GM18526 (cell line): ENCODE measurements around the gene BCL7A.

Experiments used
- POLR2A ChIP-seq: IDR thresholded peaks from 3 replicates; pipeline ENCODE4 v1.6.1; 2011; ENCODE audit not compliant: insufficient read length; ENCODE audit errors: extremely low read depth

Gene BCL7A

DNA sequence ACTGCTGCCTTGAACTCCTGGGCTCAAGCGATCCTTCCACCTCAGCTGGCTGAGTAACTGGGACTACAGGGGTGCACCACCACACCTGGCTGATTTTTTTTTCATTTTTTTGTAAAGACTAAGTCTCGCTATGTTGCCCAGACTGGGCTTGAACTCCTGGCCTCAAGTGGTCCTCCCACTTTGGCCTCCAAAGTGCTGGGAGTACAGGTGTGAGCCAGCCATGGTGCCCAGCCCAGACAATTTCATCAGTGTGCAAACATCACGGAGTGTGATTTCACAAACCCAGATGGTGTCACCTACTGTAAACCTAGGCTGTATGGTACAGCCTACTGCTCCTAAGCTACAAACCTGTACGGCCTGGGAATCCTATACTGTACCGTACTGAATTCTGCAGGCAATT is 6.9 kb upstream of the BCL7A start:
- no peak for TF ChIP-seq POLR2A

DNA sequence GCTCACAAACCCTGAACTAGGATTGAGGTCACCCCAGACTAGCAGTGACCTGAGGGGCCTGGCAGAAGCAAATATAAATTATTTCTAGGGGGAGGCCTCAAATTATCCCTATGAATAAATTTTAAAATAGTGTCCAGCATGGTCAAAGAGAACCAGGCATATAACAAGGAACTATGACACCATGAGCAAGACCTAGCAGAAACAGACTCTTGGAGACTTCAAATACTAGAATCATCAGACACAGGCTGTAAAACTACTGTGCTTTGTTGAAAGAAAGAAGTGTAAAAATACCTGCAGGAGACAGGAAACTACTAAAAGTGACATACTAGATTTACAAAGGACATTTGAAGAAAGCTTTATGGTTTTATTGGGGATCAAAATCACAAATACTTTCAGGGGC is 3.2 kb upstream of the BCL7A start:
- no peak for TF ChIP-seq POLR2A

DNA sequence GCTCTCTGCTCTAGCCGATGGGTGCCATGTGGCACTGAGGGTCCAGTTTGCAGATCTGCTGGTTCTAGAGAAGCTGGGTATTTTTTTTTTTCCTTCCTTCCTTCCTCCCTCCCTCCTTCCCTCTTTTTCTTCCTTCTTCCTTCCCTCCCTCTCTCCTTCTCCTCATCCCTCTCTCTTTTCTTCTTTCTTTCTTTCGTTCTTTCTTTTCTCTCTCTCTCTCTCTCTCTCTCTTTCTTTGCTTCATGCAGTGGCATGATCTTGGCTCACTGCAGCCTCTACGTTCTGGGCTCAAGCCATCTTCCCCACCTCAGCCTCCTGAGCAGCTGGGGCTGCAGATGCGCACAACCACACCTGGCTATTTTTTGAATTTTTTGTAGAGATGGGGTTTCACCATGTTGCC is 2.7 kb upstream of the BCL7A start:
- TF ChIP-seq POLR2A: no peak

DNA sequence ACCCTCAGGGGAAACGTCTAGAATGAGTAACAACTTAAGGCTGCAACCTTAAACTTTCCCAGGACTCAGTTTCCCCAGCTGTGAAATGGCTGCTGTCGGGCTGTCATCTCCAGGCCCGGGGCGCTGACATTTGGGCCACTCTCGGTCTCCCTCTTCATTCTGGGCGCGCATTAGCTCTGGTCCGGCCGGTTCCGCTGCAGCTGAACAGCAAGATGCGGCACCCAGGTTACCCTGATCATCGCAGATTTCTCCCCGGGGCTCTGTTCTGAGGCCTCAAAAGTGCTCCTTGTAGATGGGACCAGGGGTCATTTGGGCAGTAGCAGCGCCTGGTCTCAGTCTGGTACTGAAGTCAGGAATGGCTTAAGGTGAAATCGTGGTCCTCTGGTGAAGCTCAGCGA is 890 bp upstream of the BCL7A start:
- TF ChIP-seq POLR2A: no peak

DNA sequence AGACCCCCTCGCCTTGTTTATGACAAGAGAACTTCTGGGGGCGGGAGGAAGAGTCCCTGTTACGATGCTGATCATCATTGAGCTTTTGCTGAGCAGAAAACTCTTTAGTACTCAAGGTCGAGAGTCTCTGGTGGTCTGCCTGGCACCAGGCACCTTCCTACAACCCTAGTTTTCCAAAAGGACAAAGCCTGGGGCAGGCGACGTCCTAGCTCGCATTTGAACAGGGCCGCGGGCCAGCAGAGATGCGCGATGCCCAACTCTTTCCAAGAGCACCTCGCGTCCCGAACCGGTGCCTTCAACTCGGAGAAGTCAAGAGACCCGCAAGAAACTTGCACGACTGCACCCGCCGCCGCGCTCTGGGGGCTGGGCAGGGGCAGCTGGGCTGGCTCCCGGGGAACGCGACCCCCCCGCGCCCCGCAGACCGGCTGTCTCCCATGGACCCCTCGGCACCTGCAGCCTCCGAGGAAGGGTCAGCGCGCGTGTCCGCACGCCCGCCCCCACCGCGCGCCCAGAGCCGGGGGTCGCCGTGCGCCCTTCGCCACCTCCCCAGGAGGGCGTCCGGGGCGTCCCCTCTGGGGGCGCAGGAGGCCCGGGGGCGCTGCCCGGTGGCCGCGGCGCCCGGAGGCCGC is 377 bp upstream of the BCL7A start:
- TF ChIP-seq POLR2A: no peak

DNA sequence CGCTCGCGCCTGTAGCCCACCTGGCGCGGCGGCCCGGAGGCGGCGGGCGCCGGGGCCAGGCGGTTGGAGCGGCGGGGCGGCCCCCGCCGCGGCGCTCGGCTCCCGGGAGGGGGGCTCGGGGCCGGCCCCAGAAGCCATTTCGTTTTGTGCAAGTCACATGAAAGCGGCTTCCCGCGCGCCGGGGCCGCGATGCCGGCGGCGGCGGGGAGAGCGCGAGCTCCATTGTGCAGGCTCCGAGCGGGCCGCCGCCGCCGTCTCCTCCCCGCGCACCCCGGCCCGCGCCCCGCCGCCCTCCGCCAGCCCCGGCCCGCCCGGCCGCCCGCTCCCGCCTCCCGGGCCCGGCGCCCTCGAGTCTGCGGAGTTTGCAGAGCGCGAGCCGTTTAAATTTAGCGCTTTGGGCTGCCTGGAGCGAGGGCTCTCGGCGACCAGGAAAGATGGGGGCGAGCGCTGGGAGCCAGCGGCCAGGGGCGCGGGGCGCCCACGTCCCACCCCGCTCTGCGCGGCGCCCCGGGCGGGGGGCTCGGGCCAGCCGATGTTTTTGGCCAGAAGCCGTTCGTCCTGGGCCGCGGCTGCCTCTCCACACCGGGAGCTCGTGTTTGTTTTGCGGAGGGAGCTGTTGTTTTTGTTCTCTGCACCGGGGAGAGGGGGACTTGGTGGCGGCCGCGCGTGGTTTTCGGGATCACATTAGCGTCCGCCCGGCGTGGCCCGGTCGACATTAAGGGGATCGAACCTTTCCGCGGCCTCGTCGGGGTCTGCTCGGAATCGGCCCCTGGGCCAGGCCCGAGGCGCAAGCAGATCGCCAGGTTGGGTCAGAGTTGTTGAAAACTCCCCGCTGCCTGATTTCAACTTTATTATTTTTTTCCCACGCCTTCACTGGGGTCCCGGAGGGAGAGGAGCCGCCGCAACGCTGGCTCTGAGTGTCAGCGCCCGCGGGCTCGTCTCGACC is 982 bp downstream of the BCL7A start:
- no peak for TF ChIP-seq POLR2A

DNA sequence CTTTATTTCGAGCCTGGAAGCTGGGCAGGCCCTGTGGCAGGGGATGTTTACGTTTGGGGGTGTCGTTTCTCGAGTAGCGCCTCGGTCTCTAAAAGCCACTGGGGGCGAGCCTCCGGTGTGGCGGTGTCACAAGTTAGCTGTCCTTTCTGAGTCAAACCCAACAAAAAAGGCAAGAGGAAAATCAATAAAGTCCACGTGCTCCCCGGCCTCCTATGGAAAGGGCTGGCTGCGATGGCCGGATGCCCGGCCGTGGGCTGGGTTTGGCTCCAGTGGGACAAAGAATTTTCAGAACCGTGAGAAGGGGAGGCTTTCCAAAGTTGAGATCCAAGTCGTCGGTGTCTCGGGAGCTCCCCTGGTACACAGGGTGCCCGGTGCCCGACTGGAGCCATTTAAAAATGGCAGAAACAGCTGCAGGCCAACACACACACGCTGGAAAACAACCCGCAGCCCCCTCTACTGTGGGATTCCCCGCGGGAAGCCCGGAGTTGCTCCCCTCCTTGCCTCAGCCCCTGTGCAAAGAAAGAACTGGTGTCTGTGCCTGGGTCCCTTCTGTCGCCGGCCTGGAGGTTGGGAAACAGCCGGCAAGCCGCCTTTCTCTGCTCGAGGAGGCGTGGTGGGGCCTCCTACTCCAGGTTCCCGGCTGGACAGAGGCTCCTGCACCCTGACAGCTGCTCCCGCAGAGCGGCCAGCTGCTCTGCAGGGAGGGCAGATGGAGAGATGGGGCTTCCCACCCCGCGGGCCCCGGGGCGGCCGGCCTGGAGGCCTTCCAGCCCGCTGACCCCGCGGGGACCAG is 1.9 kb downstream of the BCL7A start:
- no peak for TF ChIP-seq POLR2A

DNA sequence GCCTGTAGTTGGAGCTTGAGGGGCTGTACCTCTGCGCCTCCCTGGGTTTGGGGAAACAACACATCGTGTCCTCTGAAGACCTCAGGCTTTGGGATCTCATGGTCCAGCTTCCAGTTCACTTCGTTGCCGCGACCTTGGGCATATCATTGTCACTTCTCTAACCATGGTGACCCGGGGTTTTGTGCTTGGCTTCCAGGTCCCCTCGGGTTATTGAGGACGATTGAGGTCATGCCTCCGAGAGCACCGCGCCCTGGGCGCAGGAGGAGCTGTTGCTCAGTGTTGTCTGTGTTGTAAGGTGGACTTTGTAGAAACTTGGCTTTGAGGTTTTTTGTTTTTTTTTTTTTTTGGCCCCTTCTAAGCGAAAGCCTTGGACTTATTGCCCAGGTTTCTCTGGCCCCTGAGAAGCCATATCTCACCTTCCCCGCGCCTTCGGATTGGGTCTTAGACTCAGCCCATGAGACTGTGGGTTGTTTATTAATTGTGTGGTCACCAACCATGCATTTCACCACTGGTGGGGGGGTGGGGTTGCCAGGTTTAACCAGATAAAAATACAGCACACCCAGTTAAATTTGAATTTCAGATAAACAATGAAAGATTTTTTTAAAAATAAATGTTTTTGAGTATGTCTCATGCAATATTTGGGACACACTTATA is 2.6 kb downstream of the BCL7A start:
- no peak for TF ChIP-seq POLR2A

DNA sequence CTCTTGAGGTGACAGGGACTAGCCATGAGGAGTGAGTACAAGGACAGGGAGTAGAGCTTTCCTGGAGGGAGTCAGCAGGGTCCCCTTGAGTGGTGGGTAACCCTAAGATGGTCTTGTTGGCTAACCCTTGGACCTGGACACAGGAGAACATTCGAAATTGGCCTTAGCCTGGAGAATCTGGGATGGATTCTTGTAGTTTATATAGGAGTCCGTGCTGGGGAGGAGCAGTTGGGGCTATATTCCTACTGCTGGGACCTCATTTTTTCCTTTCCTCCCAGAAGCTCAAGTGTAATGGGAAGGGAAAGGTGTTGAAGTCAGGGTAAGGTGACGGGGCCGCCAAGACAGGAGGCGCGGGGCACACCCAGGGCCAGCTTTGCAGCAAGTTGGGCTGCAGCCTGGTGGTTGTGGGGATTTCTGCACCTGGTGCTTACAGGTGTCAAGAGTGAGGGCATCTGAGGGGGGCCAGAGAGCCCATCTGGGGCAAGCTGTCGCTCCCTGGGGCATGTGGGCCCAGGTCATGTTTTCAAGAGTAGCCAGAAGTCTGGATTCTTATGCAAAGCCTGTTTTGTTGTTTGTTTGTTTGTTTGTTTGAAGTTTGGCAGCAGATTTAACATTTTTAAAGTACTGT is 5.1 kb downstream of the BCL7A start:
- no peak for TF ChIP-seq POLR2A

DNA sequence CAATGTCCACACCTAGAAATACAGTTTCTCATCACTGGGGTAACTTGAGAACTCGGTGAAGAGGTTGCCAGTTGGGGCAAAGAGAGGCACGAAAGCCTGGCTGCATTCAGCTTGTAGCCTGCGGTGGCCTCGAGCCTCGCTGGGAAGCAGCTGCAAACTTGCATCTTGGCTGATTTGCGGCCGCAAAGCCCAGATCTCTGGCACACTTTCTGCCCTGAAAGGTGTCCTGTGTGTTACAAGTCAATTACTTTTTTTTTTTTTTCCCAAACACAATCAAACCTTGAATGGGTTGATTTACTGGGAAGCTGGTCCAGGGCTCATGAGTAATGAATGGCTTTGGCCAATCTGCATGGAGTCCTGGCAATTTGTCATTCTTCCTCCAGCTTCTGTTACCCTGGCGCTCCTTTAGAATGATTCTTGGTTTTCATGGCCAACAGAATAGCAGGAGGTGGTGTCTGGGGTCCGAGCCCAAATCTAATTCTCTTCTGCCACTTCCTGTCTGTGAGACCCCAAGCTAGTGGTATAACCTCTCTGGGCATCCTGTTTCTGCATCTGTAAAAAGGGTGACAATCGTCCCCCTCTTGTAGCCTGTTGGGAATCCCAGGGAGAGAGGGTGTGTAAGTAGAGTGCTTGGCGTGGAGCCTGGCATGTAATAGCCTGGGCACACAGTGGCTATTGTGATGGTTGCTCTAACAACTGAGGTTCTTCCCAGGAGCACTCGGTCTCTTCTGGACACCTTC is 6.7 kb downstream of the BCL7A start:
- TF ChIP-seq POLR2A: no peak

DNA sequence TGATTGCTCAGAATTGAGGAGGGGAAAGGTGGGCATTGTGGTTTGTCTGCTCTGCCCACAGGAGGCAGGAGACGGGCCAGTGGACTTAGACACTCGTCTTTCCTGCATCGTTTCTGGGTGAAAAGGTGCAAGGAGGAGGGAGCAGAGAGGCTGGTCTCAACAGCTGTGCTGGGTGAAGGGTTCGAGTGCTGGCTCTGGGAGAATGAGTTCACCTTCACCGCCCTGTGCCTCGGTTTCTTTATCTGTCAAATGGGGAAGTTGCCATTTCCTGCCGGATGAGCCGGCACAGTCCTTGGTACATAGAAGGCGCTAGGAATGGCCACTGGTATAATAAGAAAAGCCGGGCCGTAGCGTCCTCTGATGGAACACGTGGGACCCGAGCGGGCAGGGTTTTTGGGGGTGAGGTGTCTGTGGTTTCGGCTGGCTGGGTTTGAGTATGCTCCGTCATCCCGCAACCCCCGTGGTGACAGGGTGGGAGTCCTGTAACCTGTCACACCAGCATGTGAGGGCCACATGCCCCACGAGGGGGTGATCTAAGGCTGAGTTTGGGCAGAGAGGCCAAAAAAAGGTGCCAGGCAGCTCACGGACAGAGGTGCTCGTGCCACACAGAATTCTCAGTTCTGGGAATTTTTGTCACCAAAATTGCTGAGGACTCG is 7.3 kb downstream of the BCL7A start:
- TF ChIP-seq POLR2A: no peak

DNA sequence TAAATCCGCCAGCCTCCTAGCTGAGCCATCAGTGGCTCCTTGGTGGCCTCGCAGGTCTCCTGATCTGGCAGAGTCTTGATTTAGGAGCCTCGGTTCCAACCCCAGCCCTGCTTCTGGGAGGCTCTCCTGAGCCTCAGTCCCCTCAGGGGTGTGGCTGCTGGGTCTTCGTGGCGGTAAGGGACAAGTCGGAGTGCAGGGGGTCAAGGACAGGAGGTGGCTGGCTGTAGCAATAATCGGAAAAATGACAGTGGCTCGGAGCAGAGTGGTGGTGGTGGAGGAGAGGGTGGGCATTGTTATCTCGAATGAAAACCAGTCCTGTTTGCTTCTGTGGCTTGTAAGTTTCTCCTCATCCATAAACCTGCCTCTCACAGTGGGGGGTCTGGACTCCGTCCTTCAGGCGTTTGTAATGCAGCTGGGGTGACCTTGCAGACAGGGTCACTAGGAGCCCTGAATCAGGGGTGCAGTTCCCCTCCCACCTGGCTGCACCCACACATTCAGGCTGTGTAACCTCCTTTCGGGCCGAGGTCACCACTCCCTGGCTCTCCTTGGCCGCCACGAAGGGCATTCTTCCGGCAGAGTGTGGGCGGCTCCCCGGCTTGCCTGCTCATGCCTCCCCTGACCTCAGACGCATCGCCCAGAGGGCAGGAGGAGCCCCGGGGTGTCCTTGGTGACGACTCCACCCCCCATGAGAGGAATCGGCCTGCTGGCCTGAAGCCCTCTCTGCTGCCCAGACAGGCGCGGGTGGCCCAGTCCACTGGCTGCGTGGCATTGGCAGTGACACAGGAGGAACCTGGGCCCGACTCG is 8.1 kb downstream of the BCL7A start:
- TF ChIP-seq POLR2A: no peak
